PC-9 (cell line): ENCODE measurements around the gene PTPRA.

ENCODE experiments used
- EZH2 ChIP-seq: fragments of 200-600 bp; sonication (generic); IDR thresholded peaks from 2 replicates; pipeline ENCODE4 v1.8.0; 2017; ENCODE audit warnings: antibody characterized with exemption, low read depth
- TF ChIP-seq, protein P1 (sequence below): fragments of 200-600 bp; sonication (generic); conservative IDR thresholded peaks from 2 replicates; pipeline ENCODE4 v1.6.1; 2017; ENCODE audit warnings: mixed run types, antibody characterized with exemption, mild to moderate bottlenecking, moderate library complexity

DNA sequence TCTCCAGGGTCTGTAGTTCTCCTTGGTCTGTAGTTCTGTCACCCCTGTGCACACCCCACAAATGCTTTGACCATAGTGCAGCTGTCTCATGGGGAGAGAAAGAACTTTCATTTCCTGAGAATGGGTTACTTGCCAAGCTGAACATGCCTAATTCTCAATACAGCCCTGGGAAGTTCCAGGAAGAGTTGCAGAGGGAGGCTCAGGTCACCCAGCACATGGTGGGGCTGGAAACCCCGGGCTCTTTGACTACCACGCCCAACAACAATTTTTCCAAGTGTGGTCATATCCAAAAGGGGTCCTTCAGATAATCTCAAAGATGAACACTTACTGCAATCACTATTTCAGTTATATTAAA lies 2.2 kb upstream of the PTPRA start:
- TF ChIP-seq, protein P1, sequence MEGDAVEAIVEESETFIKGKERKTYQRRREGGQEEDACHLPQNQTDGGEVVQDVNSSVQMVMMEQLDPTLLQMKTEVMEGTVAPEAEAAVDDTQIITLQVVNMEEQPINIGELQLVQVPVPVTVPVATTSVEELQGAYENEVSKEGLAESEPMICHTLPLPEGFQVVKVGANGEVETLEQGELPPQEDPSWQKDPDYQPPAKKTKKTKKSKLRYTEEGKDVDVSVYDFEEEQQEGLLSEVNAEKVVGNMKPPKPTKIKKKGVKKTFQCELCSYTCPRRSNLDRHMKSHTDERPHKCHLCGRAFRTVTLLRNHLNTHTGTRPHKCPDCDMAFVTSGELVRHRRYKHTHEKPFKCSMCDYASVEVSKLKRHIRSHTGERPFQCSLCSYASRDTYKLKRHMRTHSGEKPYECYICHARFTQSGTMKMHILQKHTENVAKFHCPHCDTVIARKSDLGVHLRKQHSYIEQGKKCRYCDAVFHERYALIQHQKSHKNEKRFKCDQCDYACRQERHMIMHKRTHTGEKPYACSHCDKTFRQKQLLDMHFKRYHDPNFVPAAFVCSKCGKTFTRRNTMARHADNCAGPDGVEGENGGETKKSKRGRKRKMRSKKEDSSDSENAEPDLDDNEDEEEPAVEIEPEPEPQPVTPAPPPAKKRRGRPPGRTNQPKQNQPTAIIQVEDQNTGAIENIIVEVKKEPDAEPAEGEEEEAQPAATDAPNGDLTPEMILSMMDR, result no peak
- TF ChIP-seq EZH2, result no peak
